Stimulated activated CD4-positive, alpha-beta T cell treated with anti-CD3 and anti-CD28 coated beads, Interleukin-1b, Interleukin-23, amount 100 ng/mL, for 48 hours (primary cell): ENCODE data around the gene DNAH10.

Experiments
- DNase-seq: peaks from one replicate; pipeline ENCODE4 v3.0.0-alpha.2; 2020

DNAH10 gene

GRCh38 chr12:123976227-123976826, 214.2 kb downstream of the DNAH10 start:
- no peak for DNase-seq

- no peak for DNase-seq
These were observed 217.5 kb downstream of the DNAH10 start for GRCh38 chr12:123979566-123979965.

GRCh38 chr12:123982269-123982668, 220.2 kb downstream of the DNAH10 start:
- no peak for DNase-seq

GRCh38 chr12:123983822-123984485, 221.9 kb downstream of the DNAH10 start:
- peak; percentile 31 for DNase-seq

GRCh38 chr12:123984903-123985302, 222.8 kb downstream of the DNAH10 start:
- no peak for DNase-seq
